Keratinocyte (primary cell): ENCODE measurements around the gene TMEM181. TPM values are rescaled to one million over a fixed set of nuclear protein-coding genes. Genes with fewer than 3 reads are reported as not detected.
"Not testable (repeated sequence)": the region's sequence is repeated elsewhere in the genome, so short reads cannot be mapped to it uniquely, and the experiment has no call there.

Source experiments
- DNase-seq: peaks from one replicate; pipeline ENCODE4 v3.0.0-alpha.2; 2011; ENCODE audit warnings: low read depth, missing footprints, low spot score
- FAIRE-seq: peaks from 2 replicates; lab custom pipeline; 2011; peaks lifted over from hg19 to GRCh38; lab: Jason Lieb, UNC
- H2AFZ ChIP-seq: 2 replicates; pipeline ENCODE4 v1.6.0; 2012; ENCODE audit warnings: low read length, control low read depth, inconsistent platforms; ENCODE audit not compliant: control insufficient read depth
- H3K27ac ChIP-seq: 2 replicates; pipeline ENCODE4 v1.5.1; 2011; ENCODE audit warnings: low read length; ENCODE audit not compliant: control insufficient read depth, insufficient read depth
- H3K27me3 ChIP-seq: 3 replicates; pipeline ENCODE4 v1.6.0; 2011; ENCODE audit warnings: low read length; ENCODE audit not compliant: control insufficient read depth, insufficient read depth; ENCODE audit errors: extremely low read depth
- H3K36me3 ChIP-seq, 2 experiments: 2 replicates in 1 of 2; 3 replicates in 1 of 2; pipeline ENCODE4 v1.5.1; 2011; ENCODE audit warnings: low read length in 2 of 2, mild to moderate bottlenecking in 1 of 2; ENCODE audit not compliant: control insufficient read depth in 2 of 2, insufficient read depth in 2 of 2; ENCODE audit errors: extremely low read depth in 1 of 2
- H3K4me1 ChIP-seq: 3 replicates; pipeline ENCODE4 v1.5.1; 2011; ENCODE audit warnings: low read length; ENCODE audit not compliant: control insufficient read depth, insufficient read depth; ENCODE audit errors: extremely low read depth
- H3K4me2 ChIP-seq: 3 replicates; pipeline ENCODE4 v1.6.0; 2011; ENCODE audit warnings: low read depth, low read length; ENCODE audit not compliant: control insufficient read depth, insufficient read depth; ENCODE audit errors: extremely low read depth
- H3K4me3 ChIP-seq, 3 experiments: fragments of 200-600 bp in 1 of 3; sonication (generic) in 1 of 3; 2 replicates in 2 of 3; 3 replicates in 1 of 3; pipeline ENCODE4 v1.5.1; 2011 to 2016; ENCODE audit warnings: low read length in 3 of 3, mild to moderate bottlenecking in 3 of 3, control low read depth in 2 of 3, inconsistent platforms in 1 of 3, low read depth in 1 of 3, mixed read lengths in 1 of 3, mixed run types in 1 of 3, moderate library complexity in 1 of 3; ENCODE audit not compliant: control insufficient read depth in 2 of 3, insufficient read depth in 2 of 3; ENCODE audit errors: extremely low read depth in 1 of 3
- H3K79me2 ChIP-seq: 2 replicates; pipeline ENCODE4 v1.6.0; 2012; ENCODE audit warnings: low read length; ENCODE audit not compliant: control insufficient read depth, insufficient read depth
- H3K9ac ChIP-seq: 3 replicates; pipeline ENCODE4 v1.6.0; 2011; ENCODE audit warnings: low read length; ENCODE audit not compliant: control insufficient read depth, insufficient read depth; ENCODE audit errors: extremely low read depth
- H3K9me1 ChIP-seq: 3 replicates; pipeline ENCODE4 v1.6.0; 2011; ENCODE audit warnings: low read length; ENCODE audit not compliant: control insufficient read depth, insufficient read depth; ENCODE audit errors: extremely low read depth
- H3K9me3 ChIP-seq: 2 replicates; pipeline ENCODE4 v1.5.1; 2012; ENCODE audit warnings: low read depth, low read length; ENCODE audit not compliant: control insufficient read depth
- H4K20me1 ChIP-seq: 3 replicates; pipeline ENCODE4 v1.6.0; 2011; ENCODE audit warnings: low read length; ENCODE audit not compliant: control insufficient read depth, insufficient read depth; ENCODE audit errors: extremely low read depth
- EZH2 ChIP-seq: IDR thresholded peaks from one replicate; pipeline ENCODE4 v1.6.1; 2012; ENCODE audit warnings: inconsistent platforms, mild to moderate bottlenecking, low read length, moderate library complexity
- dilution Hi-C: fragments of 300-500 bp; cut with MboI; formaldehyde crosslinking; loops from one replicate; pipeline ENCODE4 v1.7.0; 2020; ENCODE audit warnings: low sequenced_read_pairs; ENCODE audit not compliant: extremely low pct_ligation_motif_present
- polyA plus RNA-seq, 5 experiments: library from polyadenylated mRNA; depleted of rRNA in 3 of 5; stranded (reverse) in 3 of 5; stranded (forward) in 1 of 5; unstranded in 1 of 5; fragments of >200 nt; gene quantifications; 1 replicate in 1 of 5; 2 replicates in 3 of 5; 3 replicates in 1 of 5; pipeline versions ENCODE4 v1.2.1 to v1.2.3, GENCODE V29; 2011 to 2012; ENCODE audit warnings: missing spikeins in 2 of 5, low read depth in 1 of 5, low replicate concordance in 1 of 5
- TF ChIP-seq, protein P1 (sequence below), 3 experiments: IDR thresholded peaks in 1 of 3; conservative IDR thresholded peaks in 1 of 3; optimal IDR thresholded peaks in 1 of 3; 2 replicates in 2 of 3; 3 replicates in 1 of 3; pipeline versions ENCODE3 to v1.5.1; 2011; ENCODE audit warnings: low read length in 3 of 3, mild to moderate bottlenecking in 3 of 3, moderate library complexity in 2 of 3, control low read depth in 1 of 3, inconsistent platforms in 1 of 3; ENCODE audit not compliant: insufficient read depth in 2 of 3; ENCODE audit errors: extremely low read depth in 1 of 3

TMEM181 gene
- polyA plus RNA-seq, 1 donor (not counting 4 experiments of a cell fraction or from before 2014, with no cell fraction given): 31.9 TPM

DNA sequence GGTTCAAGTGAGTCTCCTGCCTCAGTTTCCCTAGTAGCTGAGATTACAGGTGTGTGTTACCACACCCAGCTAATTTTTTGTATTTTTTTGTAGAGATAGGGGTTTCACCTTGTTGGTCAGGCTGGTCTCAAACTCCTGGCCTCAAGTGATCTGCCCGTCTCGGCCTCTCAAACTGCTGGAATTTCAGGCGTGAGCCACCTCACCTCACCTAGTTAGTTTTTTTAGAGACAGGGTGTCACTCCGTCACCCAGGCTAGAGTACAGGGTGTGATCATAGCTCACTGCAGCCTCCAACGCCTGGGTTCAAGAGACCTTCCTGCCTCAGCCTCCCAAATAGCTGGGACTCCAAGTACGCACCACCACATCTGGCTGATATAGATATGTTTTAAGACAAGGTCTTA is 112.8 kb downstream of the TMEM181 start:
- H2AFZ ChIP-seq: no peak overlapping the region
- TF ChIP-seq, protein P1, sequence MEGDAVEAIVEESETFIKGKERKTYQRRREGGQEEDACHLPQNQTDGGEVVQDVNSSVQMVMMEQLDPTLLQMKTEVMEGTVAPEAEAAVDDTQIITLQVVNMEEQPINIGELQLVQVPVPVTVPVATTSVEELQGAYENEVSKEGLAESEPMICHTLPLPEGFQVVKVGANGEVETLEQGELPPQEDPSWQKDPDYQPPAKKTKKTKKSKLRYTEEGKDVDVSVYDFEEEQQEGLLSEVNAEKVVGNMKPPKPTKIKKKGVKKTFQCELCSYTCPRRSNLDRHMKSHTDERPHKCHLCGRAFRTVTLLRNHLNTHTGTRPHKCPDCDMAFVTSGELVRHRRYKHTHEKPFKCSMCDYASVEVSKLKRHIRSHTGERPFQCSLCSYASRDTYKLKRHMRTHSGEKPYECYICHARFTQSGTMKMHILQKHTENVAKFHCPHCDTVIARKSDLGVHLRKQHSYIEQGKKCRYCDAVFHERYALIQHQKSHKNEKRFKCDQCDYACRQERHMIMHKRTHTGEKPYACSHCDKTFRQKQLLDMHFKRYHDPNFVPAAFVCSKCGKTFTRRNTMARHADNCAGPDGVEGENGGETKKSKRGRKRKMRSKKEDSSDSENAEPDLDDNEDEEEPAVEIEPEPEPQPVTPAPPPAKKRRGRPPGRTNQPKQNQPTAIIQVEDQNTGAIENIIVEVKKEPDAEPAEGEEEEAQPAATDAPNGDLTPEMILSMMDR (optimal IDR thresholded peaks at IDR 0.05 in 1 of 3, IDR thresholded peaks at IDR 0.05 in 1 of 3, conservative IDR thresholded peaks at IDR 0.05 in 1 of 3; ENCODE audit: extremely low read depth in 1 of 3, insufficient read depth in 2 of 3, low read length in 3 of 3): no peak
- TF ChIP-seq EZH2: no peak

DNA sequence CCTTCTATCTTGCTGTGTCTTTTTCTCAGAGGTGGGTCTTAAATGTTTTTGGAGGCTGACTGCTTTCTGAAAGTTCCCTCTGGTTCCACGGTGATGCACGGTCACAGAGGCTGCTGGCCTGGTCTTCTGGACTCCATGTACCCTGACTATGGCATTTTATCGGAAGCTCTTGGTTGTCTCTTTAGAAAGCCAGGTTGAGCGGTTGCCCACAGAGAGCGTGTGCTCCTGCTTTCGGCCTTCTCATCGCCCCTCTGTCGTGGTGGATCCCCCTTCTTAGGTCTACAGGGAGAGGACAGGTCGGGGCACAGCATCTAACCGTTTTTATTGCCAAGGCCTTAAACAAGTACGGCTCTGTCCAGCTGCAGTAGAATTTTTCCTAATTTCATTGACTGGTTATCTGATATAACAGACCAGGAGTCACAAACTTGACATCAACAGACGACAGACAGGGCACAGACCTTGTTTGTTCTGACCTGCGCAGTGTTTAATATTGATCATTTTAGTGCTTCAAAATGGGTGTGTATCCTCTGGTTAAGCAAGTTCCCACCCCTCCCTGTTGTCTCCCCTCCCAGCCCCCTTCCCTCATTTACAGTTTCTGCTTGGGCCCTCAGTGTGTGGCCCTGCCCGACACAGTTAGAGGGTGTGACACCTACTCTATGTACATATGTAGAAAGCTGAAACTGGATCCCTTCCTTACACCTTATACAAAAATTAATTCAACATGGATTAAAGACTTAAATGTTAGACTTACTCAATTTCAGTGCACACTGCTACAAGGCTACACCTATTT is 114.6 kb downstream of the TMEM181 start:
- no peak for DNase-seq
- no peak for FAIRE-seq
- no peaks in the 10 kb centered on the region for H3K9me1 ChIP-seq
- no peak overlapping the region for H3K4me2 ChIP-seq
- H2AFZ ChIP-seq: no peak overlapping the region
- H3K9me3 ChIP-seq: no peaks in the 10 kb centered on the region
- H4K20me1 ChIP-seq: no peaks in the 10 kb centered on the region
- no peaks in the 10 kb centered on the region for H3K79me2 ChIP-seq
- H3K9ac ChIP-seq: no peak overlapping the region
- H3K4me3 ChIP-seq: no peak overlapping the region
- no peaks in the 10 kb centered on the region for H3K27me3 ChIP-seq
- peaks cover 3% of the 10 kb centered on the region for H3K4me1 ChIP-seq
- TF ChIP-seq, protein P1 (optimal IDR thresholded peaks at IDR 0.05 in 1 of 3, IDR thresholded peaks at IDR 0.05 in 1 of 3, conservative IDR thresholded peaks at IDR 0.05 in 1 of 3; ENCODE audit: extremely low read depth in 1 of 3, insufficient read depth in 2 of 3, low read length in 3 of 3): no peak
- no peak for TF ChIP-seq EZH2
- dilution Hi-C loops: no loop called here
- no peaks in the 10 kb centered on the region for H3K36me3 ChIP-seq
- H3K27ac ChIP-seq: no peak overlapping the region

More for the DNA sequence above, 112.8 kb downstream of the TMEM181 start:
- no peaks in the 10 kb centered on the region for H3K9me1 ChIP-seq
- H3K79me2 ChIP-seq: no peaks in the 10 kb centered on the region
- peaks cover 14% of the 10 kb centered on the region for H3K4me1 ChIP-seq
- H3K9ac ChIP-seq: no peak overlapping the region
- no peaks in the 10 kb centered on the region for H4K20me1 ChIP-seq
- H3K27me3 ChIP-seq: no peaks in the 10 kb centered on the region
- H3K27ac ChIP-seq: no peak overlapping the region
- no peaks in the 10 kb centered on the region for H3K9me3 ChIP-seq
- no peaks in the 10 kb centered on the region for H3K36me3 ChIP-seq
- DNase-seq (no peak), FAIRE-seq (no peak)
- H3K4me2 ChIP-seq: no peak overlapping the region
- H3K4me3 ChIP-seq: no peak overlapping the region
- dilution Hi-C loops: no loop called here

DNA sequence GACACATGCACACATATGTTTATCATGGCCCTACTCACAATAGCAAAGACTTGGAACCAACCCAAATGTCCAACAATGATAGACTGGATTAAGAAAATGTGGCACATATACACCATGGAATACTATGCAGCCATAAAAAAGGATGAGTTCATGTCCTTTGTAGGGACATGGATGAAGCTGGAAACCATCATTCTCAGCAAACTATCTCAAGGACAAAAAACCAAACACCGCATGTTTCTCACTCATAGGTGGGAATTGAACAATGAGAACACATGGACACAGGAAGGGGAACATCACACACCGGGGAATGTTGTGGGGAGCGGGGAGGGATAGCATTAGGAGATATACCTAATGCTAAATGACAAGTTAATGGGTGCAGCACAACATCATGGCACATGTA is 117.2 kb downstream of the TMEM181 start:
- H3K4me1 ChIP-seq, H3K79me2 ChIP-seq, H3K4me2 ChIP-seq, H2AFZ ChIP-seq, DNase-seq, H3K9me1 ChIP-seq, dilution Hi-C loops, H3K27me3 ChIP-seq, H3K9me3 ChIP-seq, FAIRE-seq, H3K4me3 ChIP-seq, H4K20me1 ChIP-seq, H3K9ac ChIP-seq, H3K27ac ChIP-seq, H3K36me3 ChIP-seq: not testable (repeated sequence)
